CD4-positive, alpha-beta T cell (primary cell): ENCODE results near the gene KTI12. TPM values are rescaled to one million over a fixed set of nuclear protein-coding genes. Genes with fewer than 3 reads are reported as not detected.
A peak's percentile ranks its signal among the peaks of the same experiment; 100 is the strongest.

ENCODE experiments used
- ATAC-seq: fragments of 200-7000 bp; cut with Tn5 transposase; one replicate; pipeline ENCODE4 v1.10.0; 2022; ENCODE audit warnings: mild to moderate bottlenecking; ENCODE audit not compliant: poor library complexity
- CTCF ChIA-PET: fragments of 350-600 bp; sonication (Branson Sonifier 250); formaldehyde crosslinking; loops from one replicate; lab custom pipeline; 2021; ENCODE audit warnings: antibody characterized with exemption, inconsistent platforms; lab: Charles Lee
- POLR2A ChIA-PET: fragments of 350-600 bp; sonication (Branson Sonifier 250); formaldehyde crosslinking; loops from one replicate; lab custom pipeline; 2021; ENCODE audit warnings: antibody characterized with exemption, inconsistent platforms; lab: Charles Lee
- DNase-seq, 14 experiments: peaks; one replicate each; pipeline ENCODE4 v3.0.0-alpha.2; 2013 to 2020; ENCODE audit warnings: mixed read lengths in 2 of 14
- H3K27ac ChIP-seq, 2 donors: one replicate each; pipeline versions ENCODE4 v1.5.1 to v1.7.0; 2013; ENCODE audit warnings: low read length in 2 of 2, low read depth in 1 of 2, mild to moderate bottlenecking in 1 of 2
- H3K27me3 ChIP-seq, 2 experiments: 1 replicate in 1 of 2; 2 replicates in 1 of 2; pipeline versions ENCODE4 v1.6.1 to v1.7.0; 2013; ENCODE audit warnings: low read length in 2 of 2, control low read depth in 1 of 2, mild to moderate bottlenecking in 1 of 2, moderate library complexity in 1 of 2; ENCODE audit not compliant: insufficient read depth in 2 of 2, control insufficient read depth in 1 of 2
- H3K36me3 ChIP-seq: one replicate; pipeline ENCODE4 v1.6.1; 2013; ENCODE audit warnings: low read length, control low read depth; ENCODE audit not compliant: insufficient read depth
- H3K4me1 ChIP-seq: one replicate; pipeline ENCODE4 v1.6.1; 2013; ENCODE audit warnings: low read length, control low read depth; ENCODE audit not compliant: insufficient read depth
- H3K4me3 ChIP-seq: one replicate; pipeline ENCODE4 v1.5.1; 2013; ENCODE audit warnings: mild to moderate bottlenecking, low read length, moderate library complexity
- H3K9me3 ChIP-seq, 2 experiments: 1 replicate in 1 of 2; 2 replicates in 1 of 2; pipeline versions ENCODE4 v1.6.1 to v1.7.0; 2013; ENCODE audit warnings: low read length in 2 of 2, mild to moderate bottlenecking in 2 of 2, control low read depth in 1 of 2, moderate library complexity in 1 of 2; ENCODE audit not compliant: control insufficient read depth in 1 of 2, insufficient read depth in 1 of 2
- H3K27ac Mint-ChIP-seq: one replicate; pipeline ENCODE4 v1.8.0; 2020; ENCODE audit warnings: mixed read lengths
- H3K27me3 Mint-ChIP-seq: one replicate; pipeline ENCODE4 v1.8.0; 2021; ENCODE audit warnings: mixed read lengths
- H3K36me3 Mint-ChIP-seq: one replicate; pipeline ENCODE4 v1.8.0; 2021; ENCODE audit warnings: low read depth, mixed read lengths
- H3K4me1 Mint-ChIP-seq: one replicate; pipeline ENCODE4 v1.8.0; 2021; ENCODE audit warnings: low read depth, mixed read lengths
- H3K4me3 Mint-ChIP-seq: one replicate; pipeline ENCODE4 v1.8.0; 2020; ENCODE audit warnings: mild to moderate bottlenecking, mixed read lengths
- H3K9me3 Mint-ChIP-seq: one replicate; pipeline ENCODE4 v1.8.0; 2020; ENCODE audit warnings: mixed read lengths
- intact Hi-C, 2 experiments: fragments of 100-400 bp; cut with DNase I in 1 of 2; cut with micrococcal nuclease in 1 of 2; formaldehyde crosslinking; loops; one replicate each; pipeline versions ENCODE4 v1.15.1 to v1.9.0; 2023 to 2025; cut with DNase I, micrococcal nuclease
- total RNA-seq, 174 experiments: library from RNA in 2 of 174; stranded (reverse) in 2 of 174; gene quantifications; one replicate each; pipeline ENCODE4 v1.2.3 and lab custom pipeline; 2021 to 2026
- TF ChIP-seq, protein P1 (sequence below): fragments of 200-600 bp; IDR thresholded peaks from one replicate; pipeline ENCODE4 v1.8.0; 2022; ENCODE audit warnings: antibody characterized with exemption, mild to moderate bottlenecking

KTI12 gene
- total RNA-seq, 2 experiments from 2014 or later = 23.4 to 24.0 TPM

DNA sequence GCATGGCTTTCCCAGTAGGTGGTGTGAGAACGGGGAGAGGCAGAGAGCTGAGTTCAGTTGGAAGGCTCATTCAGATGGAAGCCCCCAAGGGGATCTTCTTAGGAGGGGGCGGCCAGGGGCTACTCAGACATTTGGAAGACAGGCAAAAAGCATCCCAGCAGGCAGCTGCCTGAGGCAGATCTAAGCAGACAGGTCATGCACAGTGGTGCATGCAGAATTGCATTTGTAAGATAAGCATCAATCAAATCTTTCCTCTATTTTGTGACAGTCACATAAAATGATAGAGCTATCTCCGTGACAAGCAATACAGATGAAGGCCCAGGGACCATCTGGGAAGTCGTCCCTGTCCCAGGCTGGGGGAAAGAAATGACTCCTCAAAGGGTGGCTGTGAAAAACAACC lies 46.9 kb downstream of the KTI12 start:
- TF ChIP-seq, protein P1, sequence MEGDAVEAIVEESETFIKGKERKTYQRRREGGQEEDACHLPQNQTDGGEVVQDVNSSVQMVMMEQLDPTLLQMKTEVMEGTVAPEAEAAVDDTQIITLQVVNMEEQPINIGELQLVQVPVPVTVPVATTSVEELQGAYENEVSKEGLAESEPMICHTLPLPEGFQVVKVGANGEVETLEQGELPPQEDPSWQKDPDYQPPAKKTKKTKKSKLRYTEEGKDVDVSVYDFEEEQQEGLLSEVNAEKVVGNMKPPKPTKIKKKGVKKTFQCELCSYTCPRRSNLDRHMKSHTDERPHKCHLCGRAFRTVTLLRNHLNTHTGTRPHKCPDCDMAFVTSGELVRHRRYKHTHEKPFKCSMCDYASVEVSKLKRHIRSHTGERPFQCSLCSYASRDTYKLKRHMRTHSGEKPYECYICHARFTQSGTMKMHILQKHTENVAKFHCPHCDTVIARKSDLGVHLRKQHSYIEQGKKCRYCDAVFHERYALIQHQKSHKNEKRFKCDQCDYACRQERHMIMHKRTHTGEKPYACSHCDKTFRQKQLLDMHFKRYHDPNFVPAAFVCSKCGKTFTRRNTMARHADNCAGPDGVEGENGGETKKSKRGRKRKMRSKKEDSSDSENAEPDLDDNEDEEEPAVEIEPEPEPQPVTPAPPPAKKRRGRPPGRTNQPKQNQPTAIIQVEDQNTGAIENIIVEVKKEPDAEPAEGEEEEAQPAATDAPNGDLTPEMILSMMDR = no peak
- intact Hi-C loops = no loop called here
- Mint-ChIP-seq H3K36me3 (no peaks in the 10 kb centered on the region), H3K27me3 (peaks cover 10% of the 10 kb centered on the region), H3K4me1 (peaks cover 9% of the 10 kb centered on the region), H3K27ac (no peak overlapping the region), H3K9me3 (no peaks in the 10 kb centered on the region), H3K4me3 (peak overlapping the region; percentile 68)
- POLR2A ChIA-PET = no interaction called here
- Histone ChIP-seq H3K9me3 (no peaks in the 10 kb centered on the region), H3K4me3 (no peak overlapping the region), H3K4me1 (peaks cover 13% of the 10 kb centered on the region), H3K36me3 (no peaks in the 10 kb centered on the region), H3K27ac (no peak overlapping the region), H3K27me3 (peaks cover 2 to 13% of the 10 kb centered on the region in 2 experiments)
- ATAC-seq (no peak), DNase-seq (no peak)
- CTCF ChIA-PET = no interaction called here

DNA sequence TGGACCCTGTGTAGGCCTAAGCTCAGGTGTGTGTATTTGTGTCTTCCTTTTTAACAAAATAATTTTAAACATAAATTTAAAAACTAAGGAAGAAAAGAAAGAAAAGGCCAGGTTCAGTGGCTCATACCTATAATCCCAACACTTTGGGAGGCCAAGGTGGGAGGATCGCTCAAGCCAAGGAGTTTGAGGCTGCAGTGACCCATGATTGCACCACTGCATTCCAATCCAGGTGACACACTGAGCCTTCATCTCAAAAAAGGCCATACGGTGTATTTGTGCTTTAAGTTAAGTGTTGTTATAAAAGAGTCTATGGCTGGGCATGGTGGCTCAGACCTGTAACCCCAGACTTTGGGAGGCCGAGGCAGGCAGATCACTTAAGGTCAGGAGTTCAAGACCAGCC lies 51.4 kb downstream of the KTI12 start:
- CTCF ChIA-PET = no interaction called here
- intact Hi-C loops = no loop called here

More for the DNA sequence above, 51.4 kb downstream of the KTI12 start:
- TF ChIP-seq, protein P1 = no peak
- POLR2A ChIA-PET = no interaction called here
- ATAC-seq = no peak
- Mint-ChIP-seq H3K4me3 (no peak overlapping the region), H3K27me3 (no peaks in the 10 kb centered on the region), H3K27ac (no peak overlapping the region), H3K9me3 (no peaks in the 10 kb centered on the region), H3K36me3 (no peaks in the 10 kb centered on the region), H3K4me1 (no peaks in the 10 kb centered on the region)
- Histone ChIP-seq H3K4me3 (no peak overlapping the region), H3K4me1 (no peaks in the 10 kb centered on the region), H3K27ac (no peak overlapping the region), H3K36me3 (no peaks in the 10 kb centered on the region), H3K27me3 (no peaks in the 10 kb centered on the region), H3K9me3 (no peaks in the 10 kb centered on the region)
- DNase-seq = no peak

Other genes starting within 250 kb of the KTI12 start
- gene NRDC, start 155.1 kb downstream of the KTI12 start, total RNA-seq = 10 to 100 TPM; 59.0 to 62.4 TPM
- not detected for gene RAB3B, start 43.1 kb downstream of the KTI12 start, total RNA-seq
- 10 to 100 TPM; 14.3 to 15.4 TPM for gene TXNDC12, start 21.4 kb upstream of the KTI12 start, total RNA-seq
- gene BTF3L4, start 22.5 kb upstream of the KTI12 start, total RNA-seq = 10 to 100 TPM; 29.4 to 34.1 TPM
- gene ZFYVE9, start 108.3 kb upstream of the KTI12 start, total RNA-seq = 1 to 10 TPM; 5.4 to 6.1 TPM